Subcutaneous abdominal adipose tissue (tissue), 5 donors: ENCODE results near the gene PHF3.

Experiments
- H3K27ac ChIP-seq: one replicate; pipeline ENCODE4 v1.7.0; 2013; ENCODE audit warnings: low read depth, mild to moderate bottlenecking, inconsistent platforms, low read length, moderate library complexity
- H3K27me3 ChIP-seq, 5 donors: one replicate each; pipeline ENCODE4 v1.7.0; 2013; ENCODE audit warnings: low read length in 5 of 5, inconsistent platforms in 1 of 5; ENCODE audit not compliant: control insufficient read depth in 5 of 5, insufficient read depth in 4 of 5
- H3K36me3 ChIP-seq, 5 donors: one replicate each; pipeline ENCODE4 v1.7.0; 2013; ENCODE audit warnings: low read length in 5 of 5; ENCODE audit not compliant: control insufficient read depth in 5 of 5, insufficient read depth in 5 of 5
- H3K4me1 ChIP-seq, 5 donors: one replicate each; pipeline ENCODE4 v1.7.0; 2013; ENCODE audit warnings: low read length in 5 of 5, mild to moderate bottlenecking in 3 of 5, moderate library complexity in 1 of 5; ENCODE audit not compliant: control insufficient read depth in 5 of 5, insufficient read depth in 5 of 5
- H3K4me3 ChIP-seq, 5 donors: one replicate each; pipeline ENCODE4 v1.7.0; 2013; ENCODE audit warnings: low read length in 5 of 5, low read depth in 1 of 5
- H3K9ac ChIP-seq, 5 donors: one replicate each; pipeline ENCODE4 v1.7.0; 2013; ENCODE audit warnings: low read length in 5 of 5, mild to moderate bottlenecking in 4 of 5, moderate library complexity in 3 of 5
- H3K9me3 ChIP-seq, 5 donors: one replicate each; pipeline ENCODE4 v1.7.0; 2013; ENCODE audit warnings: low read length in 5 of 5; ENCODE audit not compliant: control insufficient read depth in 5 of 5
- donor health status: healthy.
- donor health status: healthy.
- donor health status: healthy.
- donor health status: healthy.
- donor health status: healthy.

Gene PHF3

DNA sequence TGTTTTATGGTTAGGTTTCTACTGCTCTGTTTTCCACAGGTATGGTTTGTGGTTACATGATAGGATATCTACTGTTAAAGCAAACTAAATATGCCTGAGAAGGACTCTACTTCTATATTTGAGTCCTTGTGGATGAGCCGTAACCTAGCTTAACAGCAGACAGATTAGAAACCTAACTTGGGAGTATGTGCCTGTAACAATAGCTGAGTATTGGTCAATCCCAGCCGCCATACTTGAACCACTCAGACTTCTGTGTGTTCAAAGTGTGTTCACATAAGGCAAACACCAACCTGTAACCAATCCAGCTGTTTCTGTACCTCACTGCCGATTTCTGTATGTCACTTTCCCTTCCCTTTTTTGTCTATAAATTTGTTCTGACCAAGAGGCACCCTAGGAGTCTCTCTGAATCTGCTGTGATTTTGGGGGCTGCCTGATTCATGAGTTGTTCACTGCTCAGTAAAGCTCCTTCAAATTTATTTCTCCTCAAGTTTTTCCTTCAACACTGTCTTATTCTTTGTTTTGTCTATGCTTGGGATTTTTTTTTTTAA is 37.1 kb downstream of the PHF3 start:
- Histone ChIP-seq H3K4me3 (no peak overlapping the region), H3K4me1 (peaks cover 0 to 33% (median 23%) of the 10 kb centered on the region in 5 donors), H3K36me3 (peaks cover 0 to 4% (median 0%) of the 10 kb centered on the region in 5 donors)

DNA sequence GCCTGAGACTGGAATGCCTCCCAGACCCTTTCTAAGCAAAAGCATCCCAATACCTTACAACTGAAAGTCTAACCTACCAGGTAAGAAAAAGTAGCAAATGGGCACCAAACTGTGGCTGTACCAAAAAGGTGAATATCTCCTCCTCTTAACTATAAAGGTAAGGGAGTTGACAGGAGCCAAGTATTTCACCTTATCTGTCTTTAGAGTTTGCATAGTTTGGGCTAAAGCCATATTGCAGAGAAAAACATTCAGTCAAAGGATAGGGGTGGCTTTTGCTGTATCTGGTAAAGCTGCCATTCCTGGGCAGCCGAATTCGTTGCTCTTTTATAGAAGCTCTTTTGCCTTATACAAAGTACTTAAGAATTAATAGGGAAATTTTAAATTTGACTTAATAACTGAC is 38.1 kb downstream of the PHF3 start:
- no peak overlapping the region for H3K4me3 ChIP-seq
- H3K9me3 ChIP-seq: no peaks in the 10 kb centered on the region
- H3K9ac ChIP-seq: no peak overlapping the region
- no peak overlapping the region for H3K27ac ChIP-seq
- peaks cover 0 to 4% (median 0%) of the 10 kb centered on the region in 5 donors for H3K36me3 ChIP-seq
- peaks cover 0 to 36% (median 23%) of the 10 kb centered on the region in 5 donors for H3K4me1 ChIP-seq
- H3K27me3 ChIP-seq: no peaks in the 10 kb centered on the region

More for the DNA sequence above, 37.1 kb downstream of the PHF3 start:
- no peak overlapping the region for H3K9ac ChIP-seq
- no peaks in the 10 kb centered on the region for H3K9me3 ChIP-seq
- H3K27ac ChIP-seq: no peak overlapping the region
- H3K27me3 ChIP-seq: no peaks in the 10 kb centered on the region

DNA sequence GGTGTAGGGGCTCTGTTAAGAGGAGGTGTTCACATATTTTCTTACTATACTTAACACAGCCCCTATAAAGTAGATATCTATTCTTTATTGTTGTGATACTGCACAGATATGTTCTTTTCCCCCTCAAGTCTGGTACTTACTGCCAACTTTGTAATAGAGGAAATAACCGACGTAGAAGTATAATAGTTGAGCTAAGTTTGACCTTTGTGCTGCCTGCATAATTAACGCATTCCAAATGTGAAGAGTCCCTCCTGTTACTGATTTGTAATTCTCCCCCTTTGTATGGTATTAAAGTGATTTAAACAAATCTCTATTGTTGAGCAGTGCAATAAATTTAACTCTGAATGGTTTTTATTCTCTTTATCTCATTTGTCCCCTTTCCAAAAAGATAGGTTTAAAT is 39.0 kb downstream of the PHF3 start:
- no peak overlapping the region for H3K9ac ChIP-seq
- H3K27me3 ChIP-seq: no peaks in the 10 kb centered on the region
- H3K27ac ChIP-seq: no peak overlapping the region
- peaks cover 0 to 4% (median 0%) of the 10 kb centered on the region in 5 donors for H3K36me3 ChIP-seq
- peaks cover 0 to 38% (median 23%) of the 10 kb centered on the region in 5 donors for H3K4me1 ChIP-seq
- H3K4me3 ChIP-seq: no peak overlapping the region
- no peaks in the 10 kb centered on the region for H3K9me3 ChIP-seq

DNA sequence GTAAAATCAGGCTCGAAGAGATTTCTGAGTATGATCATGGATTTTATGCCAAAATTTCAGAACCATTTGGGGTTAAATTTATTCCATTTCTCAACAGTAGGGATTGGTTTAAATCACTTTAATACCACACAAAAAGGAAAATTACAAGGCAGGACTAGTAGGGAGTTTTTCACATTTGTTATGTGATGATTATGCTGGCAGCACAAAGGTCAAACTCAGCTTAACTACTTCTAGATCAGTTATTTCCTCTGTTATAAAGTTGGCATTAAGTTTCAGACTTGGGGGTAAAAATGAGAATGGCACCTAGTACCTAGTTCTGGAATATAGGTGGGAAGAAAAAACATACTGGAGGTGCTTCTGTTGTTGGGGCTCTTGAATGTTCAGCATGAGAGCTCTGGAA is 39.5 kb downstream of the PHF3 start:
- peaks cover 0 to 4% (median 2%) of the 10 kb centered on the region in 5 donors for H3K36me3 ChIP-seq
- no peaks in the 10 kb centered on the region for H3K27me3 ChIP-seq
- H3K4me3 ChIP-seq: no peak overlapping the region
- no peak overlapping the region for H3K27ac ChIP-seq
- H3K4me1 ChIP-seq: peaks cover 0 to 38% (median 23%) of the 10 kb centered on the region in 5 donors
- no peak overlapping the region for H3K9ac ChIP-seq
- no peaks in the 10 kb centered on the region for H3K9me3 ChIP-seq

DNA sequence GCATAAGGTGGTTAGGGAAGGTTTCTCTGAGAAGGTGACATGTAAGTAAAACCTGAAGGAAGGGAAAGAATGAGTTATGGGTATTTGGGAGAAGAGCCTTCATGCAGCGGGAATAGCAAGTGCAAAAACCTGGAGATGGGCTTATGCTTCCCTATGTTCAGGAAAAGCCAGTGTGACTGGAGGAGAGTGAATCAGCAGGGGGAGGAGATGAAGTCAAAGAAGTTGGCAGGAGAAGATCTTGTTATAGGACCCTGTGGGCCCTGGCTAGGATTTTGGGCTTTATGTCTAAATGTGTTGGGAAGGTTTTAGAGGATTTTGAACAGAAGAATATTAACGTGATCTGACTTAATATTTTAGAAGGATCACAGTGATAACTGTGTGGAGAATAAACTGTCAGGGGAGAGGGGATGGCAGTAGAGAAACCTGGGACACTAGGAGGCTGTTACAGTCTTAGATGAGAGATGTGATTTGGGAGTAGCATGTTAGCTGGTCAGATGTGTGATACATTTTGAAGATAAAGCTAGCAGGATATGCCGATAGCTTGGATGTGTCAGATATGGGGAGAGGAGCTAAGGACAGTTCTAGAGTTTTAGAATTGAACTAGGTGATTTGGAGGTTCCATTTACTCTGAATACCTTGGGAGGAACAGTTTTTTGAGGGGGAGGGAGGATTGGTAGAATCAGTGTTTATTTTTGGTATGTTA is 41.0 kb downstream of the PHF3 start:
- peak overlapping the region; percentile 32 for H3K27ac ChIP-seq
- no peak overlapping the region for H3K9ac ChIP-seq
- H3K4me1 ChIP-seq: peaks cover 0 to 45% (median 26%) of the 10 kb centered on the region in 5 donors

DNA sequence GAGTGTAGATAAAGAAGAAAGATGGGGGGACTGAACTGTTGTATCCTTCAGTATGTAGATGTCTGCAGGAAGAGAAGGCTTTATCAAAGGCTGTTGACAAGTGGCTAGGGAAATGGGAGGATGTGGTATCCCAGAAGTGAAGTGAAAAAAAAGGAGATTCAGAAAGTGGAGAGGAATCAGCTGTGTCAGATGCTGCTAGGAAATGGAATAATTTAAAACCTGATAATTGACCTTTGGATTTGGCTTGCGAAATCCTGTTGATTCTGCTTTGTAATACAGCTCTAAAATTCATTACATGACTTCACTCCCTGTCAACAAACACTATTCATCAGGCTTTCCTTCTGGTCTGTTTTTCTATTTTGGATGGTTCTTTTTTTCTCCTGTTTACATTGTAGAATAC is 41.7 kb downstream of the PHF3 start:
- Histone ChIP-seq H3K4me1 (peaks cover 0 to 52% (median 33%) of the 10 kb centered on the region in 5 donors), H3K27ac (peak overlapping the region; percentile 32), H3K4me3 (no peak overlapping the region), H3K9me3 (no peaks in the 10 kb centered on the region), H3K27me3 (no peaks in the 10 kb centered on the region), H3K9ac (no peak overlapping the region), H3K36me3 (peaks cover 0 to 7% (median 2%) of the 10 kb centered on the region in 5 donors)

More for the DNA sequence above, 41.0 kb downstream of the PHF3 start:
- H3K36me3 ChIP-seq: peaks cover 0 to 7% (median 2%) of the 10 kb centered on the region in 5 donors
- no peaks in the 10 kb centered on the region for H3K27me3 ChIP-seq
- no peak overlapping the region for H3K4me3 ChIP-seq
- H3K9me3 ChIP-seq: no peaks in the 10 kb centered on the region

DNA sequence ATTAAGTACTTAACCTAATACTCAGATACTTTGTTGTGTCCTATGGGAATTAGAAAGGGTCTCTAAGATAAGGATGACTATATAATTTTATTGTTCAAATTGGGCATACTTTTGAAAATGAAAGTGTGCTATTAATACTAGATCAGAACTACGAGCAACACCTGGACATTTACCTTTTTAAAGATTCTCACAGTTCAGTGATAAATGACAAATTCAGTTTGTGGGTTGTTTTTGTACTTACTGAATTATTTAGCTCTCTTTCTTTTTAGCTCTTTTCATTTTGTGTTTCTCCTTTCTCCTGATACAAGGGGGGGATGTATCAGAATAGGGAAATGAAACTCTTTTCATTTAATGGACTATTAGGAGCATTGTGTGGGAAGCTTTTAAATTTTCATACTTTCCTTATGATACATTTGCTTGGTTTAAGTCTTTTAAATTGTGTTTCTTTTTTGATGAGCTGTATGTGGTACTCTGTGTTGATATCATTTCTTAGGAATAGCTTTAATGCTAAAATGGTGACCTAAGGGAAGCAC is 47.5 kb downstream of the PHF3 start:
- Histone ChIP-seq H3K36me3 (peaks cover 8 to 22% (median 10%) of the 10 kb centered on the region in 5 donors), H3K27ac (no peak overlapping the region), H3K9ac (no peak overlapping the region), H3K9me3 (no peaks in the 10 kb centered on the region), H3K4me1 (peaks cover 0 to 21% (median 11%) of the 10 kb centered on the region in 5 donors), H3K27me3 (no peaks in the 10 kb centered on the region), H3K4me3 (no peak overlapping the region)

DNA sequence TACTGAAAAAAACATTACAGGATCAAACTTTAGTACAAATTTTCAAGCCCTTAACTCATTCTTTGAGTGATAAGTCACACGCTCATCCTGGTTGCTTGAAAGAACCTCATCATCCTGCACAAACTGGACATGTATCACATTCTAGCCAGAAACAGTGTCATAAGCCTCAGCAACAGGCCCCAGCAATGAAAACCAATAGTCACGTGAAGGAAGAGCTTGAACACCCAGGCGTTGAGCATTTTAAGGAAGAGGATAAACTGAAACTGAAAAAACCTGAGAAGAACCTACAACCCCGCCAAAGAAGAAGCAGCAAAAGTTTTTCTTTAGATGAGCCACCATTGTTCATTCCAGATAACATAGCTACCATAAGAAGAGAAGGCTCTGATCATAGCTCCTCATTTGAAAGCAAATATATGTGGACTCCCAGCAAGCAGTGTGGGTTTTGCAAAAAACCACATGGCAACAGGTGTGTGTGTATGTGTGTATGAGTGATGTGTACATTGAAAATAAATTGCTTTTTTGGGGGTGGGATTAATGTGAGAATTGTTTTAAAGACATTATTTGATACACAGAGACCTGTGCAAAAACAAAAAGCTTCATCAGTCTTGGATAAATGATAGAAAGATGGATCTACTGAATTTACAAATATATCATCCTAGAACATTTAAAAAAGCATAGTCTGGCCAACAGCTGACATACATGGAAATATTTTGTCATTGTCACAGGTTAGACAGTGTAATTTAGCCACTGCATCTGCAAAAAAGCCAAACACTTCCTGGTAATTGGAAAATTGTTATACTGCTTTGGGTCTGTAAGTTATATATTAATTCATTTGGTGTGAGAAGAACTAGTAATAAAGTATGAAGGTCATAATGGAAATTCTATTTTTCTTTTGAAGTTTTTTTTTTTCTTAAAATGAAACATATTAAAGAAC is 50.1 kb downstream of the PHF3 start:
- Histone ChIP-seq H3K9ac (no peak overlapping the region), H3K4me3 (no peak overlapping the region), H3K4me1 (peaks cover 0 to 17% (median 11%) of the 10 kb centered on the region in 5 donors), H3K27me3 (no peaks in the 10 kb centered on the region), H3K36me3 (peaks cover 6 to 24% (median 10%) of the 10 kb centered on the region in 5 donors), H3K9me3 (no peaks in the 10 kb centered on the region), H3K27ac (no peak overlapping the region)

DNA sequence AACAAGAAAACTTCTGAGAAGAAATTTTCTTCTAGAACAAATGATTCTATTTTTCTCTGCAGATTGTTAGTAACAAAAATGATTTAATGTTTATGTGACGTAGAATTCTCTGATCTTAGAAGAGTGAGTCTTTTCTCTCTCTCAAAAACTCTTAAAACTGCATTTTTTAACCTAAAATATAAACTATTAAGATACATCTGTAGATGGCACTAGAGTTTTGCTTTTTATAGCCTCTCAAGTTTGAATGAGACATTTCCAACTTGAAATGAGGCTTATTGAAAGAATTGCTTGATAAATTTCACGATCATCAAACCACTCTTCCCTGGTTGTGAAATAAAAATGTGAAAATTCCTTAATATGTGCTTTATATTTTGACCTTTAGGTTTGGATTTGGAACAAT is 53.8 kb downstream of the PHF3 start:
- no peak overlapping the region for H3K9ac ChIP-seq
- H3K4me1 ChIP-seq: no peaks in the 10 kb centered on the region
- no peak overlapping the region for H3K27ac ChIP-seq
- peaks cover 2 to 16% (median 6%) of the 10 kb centered on the region in 5 donors for H3K36me3 ChIP-seq
- no peaks in the 10 kb centered on the region for H3K27me3 ChIP-seq
- H3K4me3 ChIP-seq: no peak overlapping the region
- H3K9me3 ChIP-seq: no peaks in the 10 kb centered on the region
